ENCODE results near the gene RFC2.
"Not testable (repeated sequence)": the region's sequence is repeated elsewhere in the genome, so short reads cannot be mapped to it uniquely, and the experiment has no call there.

Gene RFC2

GRCh38 chr7:74246497-74246896, 7.7 kb downstream of the RFC2 start:
- DNase-seq = no peak

GRCh38 chr7:74242122-74242443, 12.1 kb downstream of the RFC2 start:
- DNase-seq = no peak

GRCh38 chr7:74240482-74240881, 13.7 kb downstream of the RFC2 start:
- DNase-seq = no peak

DNA sequence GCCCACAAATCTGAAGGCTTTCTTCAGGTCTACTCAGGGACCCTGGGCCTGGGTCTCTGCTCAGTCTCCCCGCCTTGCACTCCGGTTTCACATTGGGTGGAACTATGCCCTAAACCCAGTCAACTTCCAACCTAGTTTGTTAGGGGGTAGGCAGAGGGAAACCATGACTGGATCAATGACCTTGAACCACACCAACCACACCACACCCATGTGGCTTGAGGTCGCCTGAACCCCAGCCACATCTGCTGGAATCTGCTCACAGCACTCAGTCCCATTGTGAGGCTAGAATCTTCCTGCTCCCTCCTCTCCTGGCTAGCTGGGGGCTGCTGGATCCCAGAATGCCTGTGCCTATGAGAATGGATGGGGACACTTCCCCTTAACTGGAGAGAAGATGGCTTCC, 17.9 kb downstream of the RFC2 start:
- no peak for DNase-seq

DNA sequence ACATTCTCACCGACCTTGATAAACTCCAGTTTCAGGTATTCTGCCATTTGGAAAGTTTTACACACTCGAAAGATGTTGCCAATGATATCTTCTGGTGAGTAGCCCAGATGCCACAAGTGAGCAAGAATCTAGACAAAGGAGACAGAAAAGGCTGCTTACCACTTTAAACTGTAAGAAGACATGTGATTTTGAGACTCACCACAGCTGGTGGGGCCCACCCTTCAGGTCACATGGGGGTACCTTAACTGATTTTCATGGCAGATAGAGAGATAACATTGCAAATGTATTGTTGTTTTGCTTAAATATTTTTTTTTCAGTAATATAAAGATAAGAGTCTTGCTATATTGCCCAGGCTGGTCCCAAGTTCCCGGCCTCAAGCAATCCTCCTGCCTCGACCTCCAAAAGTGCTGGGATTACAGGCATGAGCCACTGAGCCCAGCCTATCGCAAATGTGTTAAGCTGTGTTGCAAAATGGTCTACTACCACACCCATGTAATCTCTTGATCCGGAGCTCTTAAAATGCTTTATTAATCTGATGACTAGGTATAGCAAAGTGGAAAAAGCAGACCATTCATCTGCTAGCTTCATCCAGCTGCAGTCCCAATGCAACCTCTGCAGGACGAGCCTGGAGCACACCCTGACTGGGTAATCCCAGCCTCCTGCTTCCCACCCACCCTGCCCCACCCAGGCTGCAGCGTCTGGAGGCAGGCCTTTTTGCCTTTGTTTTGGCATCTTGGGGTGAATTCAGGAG, 18.5 kb downstream of the RFC2 start:
- DNase-seq = no peak

DNA sequence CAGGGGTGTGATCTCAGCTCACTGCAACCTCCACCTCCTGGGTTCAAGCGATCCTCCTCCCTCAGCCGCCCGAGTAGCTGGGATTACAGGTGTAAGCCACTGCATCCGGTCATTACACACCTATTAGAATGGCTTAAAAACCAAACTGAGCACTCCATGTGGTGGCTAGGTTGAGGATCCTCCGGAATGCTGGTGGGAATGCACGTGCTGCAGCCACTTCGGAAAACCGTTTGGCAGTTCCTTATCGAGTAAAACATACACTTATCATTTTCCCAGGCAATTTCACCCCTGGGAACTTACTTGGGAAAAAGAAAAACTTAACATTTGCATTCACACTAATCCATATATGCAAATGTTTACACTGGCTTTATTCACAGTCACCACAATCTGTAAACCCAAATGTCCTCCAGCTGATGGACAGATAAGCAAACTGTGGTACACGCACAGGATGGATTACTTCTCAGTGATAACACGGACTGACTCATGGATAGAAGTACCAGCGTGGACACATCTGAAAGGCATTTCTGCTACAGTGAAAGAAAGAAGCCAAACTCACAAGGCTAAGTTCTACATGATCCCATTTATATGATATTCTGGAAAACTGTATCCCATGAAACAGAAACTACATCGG, 20.4 kb downstream of the RFC2 start:
- no peak for DNase-seq

GRCh38 chr7:74231232-74231590, 23.0 kb downstream of the RFC2 start:
- peak; percentile 17 for DNase-seq

- DNase-seq = no peak
These were observed 23.6 kb downstream of the RFC2 start for GRCh38 chr7:74230446-74231231.

GRCh38 chr7:74228951-74229900, 25.0 kb downstream of the RFC2 start:
- DNase-seq = no peak

DNA sequence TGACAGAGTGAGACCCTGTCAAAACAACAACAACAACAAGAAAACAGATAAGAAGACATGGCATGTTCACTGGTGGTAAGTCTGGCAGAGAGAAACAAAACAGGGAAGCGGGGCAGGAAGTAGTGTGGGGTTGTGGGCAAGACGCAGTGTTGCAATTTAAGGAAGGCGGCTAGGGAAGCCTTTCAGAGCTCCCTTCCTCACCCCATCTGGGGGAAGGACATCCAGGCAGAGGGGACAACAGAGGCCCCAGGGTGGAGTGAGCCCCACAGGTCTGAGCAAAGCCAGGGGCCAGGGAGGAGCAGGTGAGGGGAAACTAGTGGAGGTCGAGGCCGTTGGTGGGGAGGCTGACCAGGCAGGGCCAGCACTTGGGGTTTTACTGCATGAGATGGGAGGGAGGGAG, 27.6 kb downstream of the RFC2 start:
- no peak for DNase-seq

- no peak for DNase-seq
These were observed 28.8 kb downstream of the RFC2 start for GRCh38 chr7:74225400-74225799.

DNA sequence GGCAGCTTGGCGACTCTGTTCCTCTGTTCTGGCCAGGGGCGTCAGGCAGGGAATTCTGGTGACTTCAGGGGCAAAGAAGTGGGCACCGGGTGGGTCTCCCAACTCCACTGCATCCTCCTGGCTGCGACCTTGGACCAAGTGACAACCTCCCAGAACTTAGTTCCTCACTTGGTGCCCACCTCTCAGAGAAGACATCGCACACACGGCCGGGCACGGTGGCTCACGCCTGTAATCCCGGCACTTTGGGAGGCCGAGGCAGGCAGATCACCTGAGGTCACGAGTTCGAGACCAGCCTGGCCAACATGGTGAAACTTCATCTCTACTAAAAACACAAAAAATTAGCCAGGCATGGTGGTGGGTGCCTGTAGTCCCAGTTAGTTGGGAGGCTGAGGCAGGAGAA, 29.3 kb downstream of the RFC2 start:
- DNase-seq = not testable (repeated sequence)

DNA sequence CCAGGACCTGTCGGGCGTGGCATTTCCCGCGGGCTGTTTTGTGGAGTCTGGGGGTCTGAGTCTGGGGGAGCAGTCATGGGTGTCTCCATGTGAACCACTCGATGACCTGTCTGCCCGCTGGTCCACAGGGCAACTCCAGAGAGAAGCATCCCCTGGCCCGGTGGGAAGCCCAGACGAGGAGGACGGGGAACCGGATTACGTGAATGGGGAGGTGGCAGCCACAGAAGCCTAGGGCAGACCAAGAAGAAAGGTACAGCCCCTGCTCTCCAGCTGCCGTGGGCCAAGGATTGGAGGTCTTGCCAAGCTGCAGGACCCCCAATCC, 29.7 kb downstream of the RFC2 start:
- no peak for DNase-seq

GRCh38 chr7:74223711-74224510, 30.3 kb downstream of the RFC2 start:
- DNase-seq = no peak

DNA sequence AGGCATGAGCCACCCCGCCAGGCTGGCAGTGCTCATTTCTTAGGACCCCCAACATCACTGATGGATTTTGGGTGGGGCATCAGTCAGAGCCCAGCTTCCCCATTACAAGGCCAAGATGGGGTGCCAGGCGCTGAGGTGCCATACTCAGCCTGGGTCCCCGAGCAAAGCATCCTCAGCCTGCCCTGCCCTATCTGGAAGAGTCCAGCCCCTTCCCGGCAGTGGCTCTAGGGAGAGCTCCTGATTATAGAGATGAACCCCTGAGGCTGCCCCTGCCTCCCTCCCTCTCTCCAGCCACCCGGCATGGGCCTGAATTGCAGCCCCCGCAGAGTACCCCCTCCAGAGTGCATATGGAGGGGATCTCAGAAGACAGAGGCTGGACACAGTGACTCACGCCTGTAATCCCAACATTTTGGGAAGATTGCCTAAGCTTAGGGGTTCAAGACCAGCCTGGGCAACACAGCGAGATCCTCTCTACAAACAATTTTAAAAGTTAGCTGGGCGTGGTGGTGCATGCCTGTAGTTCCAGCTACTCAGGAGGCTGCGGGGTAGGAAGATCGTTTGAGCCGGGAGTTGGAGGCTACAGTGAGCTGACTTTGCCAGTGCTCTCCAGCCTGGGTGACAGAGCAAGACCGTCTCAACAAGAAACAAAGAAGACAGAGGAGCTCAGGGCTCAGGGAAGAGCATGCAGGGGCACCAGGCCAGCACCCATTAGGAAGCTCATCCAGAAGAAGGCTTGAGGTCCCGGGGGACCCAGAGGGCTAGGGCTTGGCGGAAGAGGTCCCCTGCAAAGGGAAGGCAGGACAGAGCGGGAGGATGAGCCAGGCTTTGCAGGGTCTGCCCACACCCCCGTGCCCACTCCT, 31.1 kb downstream of the RFC2 start:
- DNase-seq = no peak

DNA sequence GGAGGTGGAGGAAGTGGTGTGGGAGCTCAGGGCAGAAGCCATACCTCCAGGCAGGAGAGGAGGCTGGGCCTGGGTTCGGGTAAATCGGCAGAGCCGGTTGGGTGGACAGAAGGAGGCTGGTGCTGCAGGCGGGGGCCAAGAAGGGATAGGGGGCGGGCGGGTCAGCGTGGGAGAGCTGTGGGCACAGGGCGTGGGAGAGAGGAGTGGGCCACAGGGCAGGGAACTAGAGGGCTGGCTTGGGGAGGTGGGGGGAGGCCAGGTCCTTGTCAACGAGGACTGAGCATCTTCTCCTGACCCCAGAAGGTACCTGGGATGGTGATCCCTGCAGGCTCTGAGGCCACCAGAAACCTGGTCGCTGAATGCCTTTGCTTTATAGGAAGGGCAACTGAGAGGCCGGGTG, 32.5 kb downstream of the RFC2 start:
- DNase-seq = no peak

- no peak for DNase-seq
These were observed 34.0 kb downstream of the RFC2 start for GRCh38 chr7:74220229-74220628.

DNA sequence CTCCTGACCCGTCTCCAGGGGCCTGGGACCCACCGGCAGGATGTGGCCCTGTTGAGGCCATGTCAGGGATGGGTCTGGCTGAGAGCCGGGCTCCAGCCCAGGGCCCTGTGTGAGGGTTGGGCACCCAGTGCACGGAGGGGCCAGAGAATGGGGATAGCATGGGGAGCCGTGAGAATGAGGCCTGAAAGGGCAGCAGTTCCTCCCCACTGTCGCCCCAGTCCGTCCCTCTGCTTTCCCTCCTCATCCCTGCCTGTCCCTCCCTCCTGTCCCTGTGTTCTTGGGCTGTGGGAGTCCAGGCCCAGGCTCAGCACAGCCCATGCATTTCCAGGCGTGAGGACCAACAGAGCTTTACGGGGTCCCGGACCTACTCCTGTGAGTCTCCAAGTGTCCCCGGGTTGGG, 34.8 kb downstream of the RFC2 start:
- no peak for DNase-seq

DNA sequence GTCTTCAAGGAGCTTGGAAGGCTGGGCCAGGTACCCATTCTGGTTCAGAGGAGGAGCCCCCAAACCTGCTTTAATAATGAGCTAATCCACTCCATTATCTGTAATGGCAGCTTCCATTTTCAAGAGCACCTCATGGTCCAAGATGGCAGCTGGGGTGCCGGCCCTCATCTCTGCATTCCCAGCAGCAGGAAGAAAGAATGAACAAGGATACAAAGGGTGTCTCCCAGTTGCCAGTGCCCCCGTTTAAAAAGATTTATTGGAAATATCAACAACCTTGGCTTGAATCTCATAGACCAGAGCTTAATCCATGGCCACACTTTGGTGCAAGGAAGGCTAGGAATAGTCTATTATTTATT, 35.9 kb downstream of the RFC2 start:
- DNase-seq = no peak

DNA sequence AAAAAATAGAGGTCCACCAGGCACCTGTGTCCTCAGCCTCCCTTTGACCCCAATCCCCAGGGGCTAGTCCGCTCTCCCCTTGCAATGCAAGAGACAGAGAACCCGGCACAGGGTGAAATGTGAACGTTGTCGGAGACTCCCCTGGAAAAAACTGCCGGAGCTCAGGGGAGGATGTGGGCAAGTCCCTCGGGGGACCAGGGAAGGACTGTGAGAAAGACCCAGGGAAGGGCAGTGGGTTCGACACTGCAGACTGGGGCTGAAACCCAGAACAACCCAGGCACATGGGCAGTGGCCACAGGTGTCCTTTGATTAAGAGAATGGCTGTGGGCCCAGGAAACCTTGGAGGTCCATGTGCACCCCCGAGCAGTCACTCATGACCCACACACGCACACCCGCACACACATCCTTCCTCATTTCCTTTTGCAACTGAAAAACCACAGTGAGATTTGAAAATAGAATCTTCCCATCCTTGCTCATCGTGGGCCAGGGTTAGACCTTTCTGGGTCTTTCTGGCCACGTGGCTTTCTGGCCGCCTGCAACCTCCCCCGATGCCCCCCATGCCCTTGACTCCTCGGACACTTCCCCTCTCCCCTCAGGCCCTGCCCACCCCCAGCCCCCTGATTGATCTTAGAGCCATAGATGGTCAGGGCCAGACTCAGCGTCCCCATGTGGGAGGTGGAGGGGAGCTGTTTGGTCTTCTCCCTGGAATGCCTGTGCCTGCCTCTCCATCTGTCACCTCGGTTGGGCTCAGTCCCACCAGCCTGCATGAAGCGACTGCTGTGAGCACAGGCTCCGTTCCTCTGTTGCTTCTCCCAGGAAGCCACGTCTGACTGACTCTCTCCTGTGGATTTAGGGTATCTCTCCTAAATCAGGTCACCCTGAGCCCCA, 36.5 kb downstream of the RFC2 start:
- DNase-seq = peak; percentile 15
